Measurements from ENCODE around the gene BEST3. TPM values are rescaled to one million over a fixed set of nuclear protein-coding genes. Genes with fewer than 3 reads are reported as not detected.

The BEST3 gene
- total and polyA plus RNA-seq, 2 experiments from 2014 or later, result not detected

DNA sequence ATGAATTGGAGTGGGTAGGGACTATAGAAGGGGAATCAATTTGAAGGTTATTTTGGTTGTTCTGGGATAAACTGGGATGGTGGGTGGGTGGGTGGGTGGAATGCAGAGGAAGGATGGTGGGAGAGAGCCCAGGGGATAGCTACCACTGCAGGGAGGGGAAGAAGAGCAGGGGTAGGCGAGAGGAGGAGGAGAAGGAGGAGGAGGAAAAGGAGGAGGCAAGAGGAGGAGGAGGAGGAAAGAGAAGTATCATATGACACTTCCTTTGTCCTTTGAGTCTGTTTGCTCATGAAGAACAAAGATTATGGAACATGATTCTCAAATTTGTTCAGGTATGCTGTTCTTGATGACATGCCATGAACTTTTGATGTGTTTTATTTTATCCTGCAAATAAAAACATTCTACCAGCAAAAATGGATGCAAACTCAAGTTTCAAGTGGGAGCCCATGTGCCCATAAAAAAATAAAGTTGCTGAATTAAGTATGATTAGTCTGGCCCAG, 4.1 kb upstream of the BEST3 start:
- no peak overlapping the region for H3K4me2 ChIP-seq
- Mint-ChIP-seq H3K36me3 (ENCODE audit: low read depth) (no peaks in the 10 kb centered on the region), H3K4me3 (no peak overlapping the region), H3K27ac (no peak overlapping the region), H3K4me1 (peaks cover 3% of the 10 kb centered on the region; the same call in 1 of the 3 replicates), H3K27me3 (ENCODE audit: insufficient read depth, low read depth, poor library complexity) (peaks cover 4% of the 10 kb centered on the region), H3K9me3 (no peaks in the 10 kb centered on the region; the same call in 2 of the 3 replicates)
- H3K9me2 ChIP-seq (ENCODE audit: insufficient read depth), result no peaks in the 10 kb centered on the region
- no peak for DNase-seq (ENCODE audit: low spot score)
- TF ChIP-seq, protein P1, sequence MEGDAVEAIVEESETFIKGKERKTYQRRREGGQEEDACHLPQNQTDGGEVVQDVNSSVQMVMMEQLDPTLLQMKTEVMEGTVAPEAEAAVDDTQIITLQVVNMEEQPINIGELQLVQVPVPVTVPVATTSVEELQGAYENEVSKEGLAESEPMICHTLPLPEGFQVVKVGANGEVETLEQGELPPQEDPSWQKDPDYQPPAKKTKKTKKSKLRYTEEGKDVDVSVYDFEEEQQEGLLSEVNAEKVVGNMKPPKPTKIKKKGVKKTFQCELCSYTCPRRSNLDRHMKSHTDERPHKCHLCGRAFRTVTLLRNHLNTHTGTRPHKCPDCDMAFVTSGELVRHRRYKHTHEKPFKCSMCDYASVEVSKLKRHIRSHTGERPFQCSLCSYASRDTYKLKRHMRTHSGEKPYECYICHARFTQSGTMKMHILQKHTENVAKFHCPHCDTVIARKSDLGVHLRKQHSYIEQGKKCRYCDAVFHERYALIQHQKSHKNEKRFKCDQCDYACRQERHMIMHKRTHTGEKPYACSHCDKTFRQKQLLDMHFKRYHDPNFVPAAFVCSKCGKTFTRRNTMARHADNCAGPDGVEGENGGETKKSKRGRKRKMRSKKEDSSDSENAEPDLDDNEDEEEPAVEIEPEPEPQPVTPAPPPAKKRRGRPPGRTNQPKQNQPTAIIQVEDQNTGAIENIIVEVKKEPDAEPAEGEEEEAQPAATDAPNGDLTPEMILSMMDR (conservative IDR thresholded peaks at IDR 0.05; ENCODE audit: low read depth in 2 of 2), result no peak
- no peak for TF ChIP-seq NANOG (IDR thresholded peaks at IDR 0.05; ENCODE audit: borderline replicate concordance)
- no peak for TF ChIP-seq EZH2phosphoT487 (IDR thresholded peaks at IDR 0.05; ENCODE audit: unreplicated experiment)
- TF ChIP-seq, protein P2, sequence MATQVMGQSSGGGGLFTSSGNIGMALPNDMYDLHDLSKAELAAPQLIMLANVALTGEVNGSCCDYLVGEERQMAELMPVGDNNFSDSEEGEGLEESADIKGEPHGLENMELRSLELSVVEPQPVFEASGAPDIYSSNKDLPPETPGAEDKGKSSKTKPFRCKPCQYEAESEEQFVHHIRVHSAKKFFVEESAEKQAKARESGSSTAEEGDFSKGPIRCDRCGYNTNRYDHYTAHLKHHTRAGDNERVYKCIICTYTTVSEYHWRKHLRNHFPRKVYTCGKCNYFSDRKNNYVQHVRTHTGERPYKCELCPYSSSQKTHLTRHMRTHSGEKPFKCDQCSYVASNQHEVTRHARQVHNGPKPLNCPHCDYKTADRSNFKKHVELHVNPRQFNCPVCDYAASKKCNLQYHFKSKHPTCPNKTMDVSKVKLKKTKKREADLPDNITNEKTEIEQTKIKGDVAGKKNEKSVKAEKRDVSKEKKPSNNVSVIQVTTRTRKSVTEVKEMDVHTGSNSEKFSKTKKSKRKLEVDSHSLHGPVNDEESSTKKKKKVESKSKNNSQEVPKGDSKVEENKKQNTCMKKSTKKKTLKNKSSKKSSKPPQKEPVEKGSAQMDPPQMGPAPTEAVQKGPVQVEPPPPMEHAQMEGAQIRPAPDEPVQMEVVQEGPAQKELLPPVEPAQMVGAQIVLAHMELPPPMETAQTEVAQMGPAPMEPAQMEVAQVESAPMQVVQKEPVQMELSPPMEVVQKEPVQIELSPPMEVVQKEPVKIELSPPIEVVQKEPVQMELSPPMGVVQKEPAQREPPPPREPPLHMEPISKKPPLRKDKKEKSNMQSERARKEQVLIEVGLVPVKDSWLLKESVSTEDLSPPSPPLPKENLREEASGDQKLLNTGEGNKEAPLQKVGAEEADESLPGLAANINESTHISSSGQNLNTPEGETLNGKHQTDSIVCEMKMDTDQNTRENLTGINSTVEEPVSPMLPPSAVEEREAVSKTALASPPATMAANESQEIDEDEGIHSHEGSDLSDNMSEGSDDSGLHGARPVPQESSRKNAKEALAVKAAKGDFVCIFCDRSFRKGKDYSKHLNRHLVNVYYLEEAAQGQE (IDR thresholded peaks at IDR 0.05; ENCODE audit: unreplicated experiment), result no peak
- TF ChIP-seq EZH2 (IDR thresholded peaks at IDR 0.05; ENCODE audit: low read depth, unreplicated experiment), result no peak
- no peak for TF ChIP-seq ETS1 (IDR thresholded peaks at IDR 0.05)
- TF ChIP-seq POLR2AphosphoS5 (IDR thresholded peaks at IDR 0.05; ENCODE audit: low read depth), result no peak
- no peak for TF ChIP-seq ZNF462 (CRISPR knock-in tag; IDR thresholded peaks at IDR 0.05)
- TF ChIP-seq ZNF331 (CRISPR knock-in tag; IDR thresholded peaks at IDR 0.05; ENCODE audit: low read depth), result no peak
- no peak for TF ChIP-seq STAT1 (IDR thresholded peaks at IDR 0.05; ENCODE audit: unreplicated experiment)
- no peak for TF ChIP-seq ZNF114 (CRISPR knock-in tag; IDR thresholded peaks at IDR 0.05)
- TF ChIP-seq JUNB (IDR thresholded peaks at IDR 0.05; ENCODE audit: unreplicated experiment), result no peak
- TF ChIP-seq CREB1 (CRISPR knock-in tag; IDR thresholded peaks at IDR 0.05; ENCODE audit: low read depth), result no peak
- H3K4me1 ChIP-seq (ENCODE audit: insufficient read depth), result no peaks in the 10 kb centered on the region
- no peaks in the 10 kb centered on the region for H3K27me3 ChIP-seq (ENCODE audit: insufficient read depth)
- H3K4me3 ChIP-seq, result no peak overlapping the region
- H3F3A ChIP-seq (replicated peaks; ENCODE audit: low read depth), result no peaks in the 10 kb centered on the region
- H2AFZ ChIP-seq, result peak overlapping the region; percentile 84
- no peaks in the 10 kb centered on the region for H3K79me2 ChIP-seq (replicated peaks; ENCODE audit: insufficient read depth)
- peak; percentile 48; the same call in 1 of the 3 replicates for ATAC-seq
- no peak overlapping the region for H3K27ac ChIP-seq (ENCODE audit: low read depth)
- no peaks in the 10 kb centered on the region for H4K20me1 ChIP-seq (replicated peaks; ENCODE audit: insufficient read depth)
- no peaks in the 10 kb centered on the region for H3K36me3 ChIP-seq (ENCODE audit: insufficient read depth)

Data from GM23338 (cell line).